ENCODE data around the gene FEM1C. TPM values are rescaled to one million over a fixed set of nuclear protein-coding genes. Genes with fewer than 3 reads are reported as not detected.

Gene FEM1C
- total RNA-seq, 1 donor from 2014 or later, result 28.7 TPM

- TF ChIP-seq EZH2phosphoT487 (IDR thresholded peaks at IDR 0.05), result no peak
- no peak for TF ChIP-seq EZH2 (IDR thresholded peaks at IDR 0.05)
- TF ChIP-seq CTCF (IDR thresholded peaks at IDR 0.05), result no peak
- no peak for DNase-seq (ENCODE audit: low spot score)
- Histone ChIP-seq H3K4me2 (no peak overlapping the region), H2AFZ (replicated peaks) (no peak overlapping the region), H4K20me1 (ENCODE audit: low read depth) (no peaks in the 10 kb centered on the region), H3K4me1 (no peaks in the 10 kb centered on the region), H3F3A (ENCODE audit: low read depth) (no peaks in the 10 kb centered on the region), H3K4me3 (no peak overlapping the region), H3K36me3 (no peaks in the 10 kb centered on the region), H3K9ac (no peak overlapping the region), H3K9me3 (ENCODE audit: low read depth) (no peaks in the 10 kb centered on the region), H3K27me3 (no peaks in the 10 kb centered on the region), H3K27ac (no peak overlapping the region), H3K79me2 (ENCODE audit: low read depth) (no peaks in the 10 kb centered on the region)
- H3K4me1 Mint-ChIP-seq, result peaks cover 8% of the 10 kb centered on the region
- no peak overlapping the region for H3K4me3 Mint-ChIP-seq
- no peaks in the 10 kb centered on the region for H3K9me3 Mint-ChIP-seq
- no peaks in the 10 kb centered on the region for H3K27me3 Mint-ChIP-seq (ENCODE audit: insufficient read depth, low read depth)
- no peaks in the 10 kb centered on the region for H3K36me3 Mint-ChIP-seq
- no peak overlapping the region for H3K27ac Mint-ChIP-seq
These were observed 13.9 kb upstream of the FEM1C start for GRCh38 chr5:115558388-115558956.

- H3K27ac ChIP-seq, result no peak overlapping the region
- H2AFZ ChIP-seq (replicated peaks), result no peak overlapping the region
- no peaks in the 10 kb centered on the region for H4K20me1 ChIP-seq (ENCODE audit: low read depth)
- DNase-seq (ENCODE audit: low spot score), result no peak
- H3K9ac ChIP-seq, result no peak overlapping the region
- TF ChIP-seq EZH2 (IDR thresholded peaks at IDR 0.05) (no peak), CTCF (IDR thresholded peaks at IDR 0.05) (no peak), EZH2phosphoT487 (IDR thresholded peaks at IDR 0.05) (no peak)
- H3K4me3 ChIP-seq, result no peak overlapping the region
- no peaks in the 10 kb centered on the region for H3K36me3 ChIP-seq
- H3K9me3 ChIP-seq (ENCODE audit: low read depth), result no peaks in the 10 kb centered on the region
- no peaks in the 10 kb centered on the region for H3K27me3 ChIP-seq
- Mint-ChIP-seq H3K9me3 (no peaks in the 10 kb centered on the region), H3K27ac (no peak overlapping the region), H3K27me3 (ENCODE audit: insufficient read depth, low read depth) (no peaks in the 10 kb centered on the region), H3K36me3 (no peaks in the 10 kb centered on the region), H3K4me3 (no peak overlapping the region), H3K4me1 (peaks cover 8% of the 10 kb centered on the region)
- no peak overlapping the region for H3K4me2 ChIP-seq
- no peaks in the 10 kb centered on the region for H3K79me2 ChIP-seq (ENCODE audit: low read depth)
- H3F3A ChIP-seq (ENCODE audit: low read depth), result no peaks in the 10 kb centered on the region
- no peaks in the 10 kb centered on the region for H3K4me1 ChIP-seq
These were observed 13.3 kb upstream of the FEM1C start for GRCh38 chr5:115557667-115558387.

- no peak overlapping the region for H3K27ac ChIP-seq
- H3F3A ChIP-seq (ENCODE audit: low read depth), result no peaks in the 10 kb centered on the region
- no peak for DNase-seq (ENCODE audit: low spot score)
- H3K36me3 ChIP-seq, result no peaks in the 10 kb centered on the region
- no peaks in the 10 kb centered on the region for H3K27me3 ChIP-seq
- no peaks in the 10 kb centered on the region for H3K79me2 ChIP-seq (ENCODE audit: low read depth)
- H3K9ac ChIP-seq, result no peak overlapping the region
- no peak overlapping the region for H2AFZ ChIP-seq (replicated peaks)
- H3K36me3 Mint-ChIP-seq, result no peaks in the 10 kb centered on the region
- H3K4me3 Mint-ChIP-seq, result no peak overlapping the region
- no peaks in the 10 kb centered on the region for H3K9me3 ChIP-seq (ENCODE audit: low read depth)
- H3K4me3 ChIP-seq, result no peak overlapping the region
- no peak overlapping the region for H3K4me2 ChIP-seq
- H3K27me3 Mint-ChIP-seq (ENCODE audit: insufficient read depth, low read depth), result no peaks in the 10 kb centered on the region
- H3K9me3 Mint-ChIP-seq, result no peaks in the 10 kb centered on the region
- TF ChIP-seq EZH2 (IDR thresholded peaks at IDR 0.05), result no peak
- TF ChIP-seq CTCF (IDR thresholded peaks at IDR 0.05), result no peak
- TF ChIP-seq EZH2phosphoT487 (IDR thresholded peaks at IDR 0.05), result no peak
- H3K4me1 Mint-ChIP-seq, result peaks cover 8% of the 10 kb centered on the region
- H4K20me1 ChIP-seq (ENCODE audit: low read depth), result no peaks in the 10 kb centered on the region
- no peaks in the 10 kb centered on the region for H3K4me1 ChIP-seq
- H3K27ac Mint-ChIP-seq, result no peak overlapping the region
These were observed 11.7 kb upstream of the FEM1C start for GRCh38 chr5:115556276-115556675.

All from neural progenitor cell (in vitro differentiated cells).